Transverse colon (tissue), 4 donors: ENCODE measurements around the gene ATG9A. TPM values are rescaled to one million over a fixed set of nuclear protein-coding genes. Genes with fewer than 3 reads are reported as not detected.

Experiments
- DNase-seq: peaks from one replicate; pipeline ENCODE4 v3.0.0-alpha.2; 2019
- H3K27ac ChIP-seq, 4 donors: fragments of 200-600 bp; sonication (generic); 2 replicates each; pipeline ENCODE4 v1.5.1; 2016 to 2018; ENCODE audit warnings: inconsistent platforms in 4 of 4
- H3K27me3 ChIP-seq: fragments of 200-600 bp; sonication (generic); 2 replicates; pipeline ENCODE4 v1.5.1; 2017; ENCODE audit warnings: inconsistent platforms
- H3K36me3 ChIP-seq, 4 donors: fragments of 200-600 bp; sonication (generic); 2 replicates each; pipeline ENCODE4 v1.5.1; 2017 to 2019; ENCODE audit warnings: inconsistent platforms in 4 of 4
- H3K4me1 ChIP-seq, 4 donors: fragments of 200-600 bp; sonication (generic); 2 replicates each; pipeline ENCODE4 v1.5.1; 2017 to 2020; ENCODE audit warnings: inconsistent platforms in 4 of 4
- H3K4me3 ChIP-seq, 4 donors: fragments of 200-600 bp; sonication (generic); 1 replicate in 1 of 4; 2 replicates in 3 of 4; pipeline versions ENCODE4 v1.5.1 to v1.6.1; 2017 to 2019; ENCODE audit warnings: inconsistent platforms in 4 of 4
- H3K9me3 ChIP-seq, 2 donors: fragments of 200-600 bp; sonication (generic); 2 replicates each; pipeline ENCODE4 v1.5.1; 2017 to 2019; ENCODE audit warnings: inconsistent platforms in 2 of 2
- EP300 ChIP-seq: sonication (generic); formaldehyde crosslinking; IDR thresholded peaks from one replicate; pipeline ENCODE4 v1.6.1; 2017; ENCODE audit warnings: antibody characterized with exemption, low read depth
- POLR2A ChIP-seq: fragments of 450-650 bp; IDR thresholded peaks from one replicate; pipeline ENCODE4 v1.6.1; 2016; ENCODE audit warnings: antibody characterized with exemption, mild to moderate bottlenecking, moderate library complexity
- POLR2AphosphoS5 ChIP-seq, 3 donors: sonication (generic); formaldehyde crosslinking; IDR thresholded peaks; one replicate each; pipeline ENCODE4 v1.6.1; 2016; ENCODE audit warnings: antibody characterized with exemption in 3 of 3
- WGBS, 2 donors: methylation state at CpG; one replicate each; pipeline ENCODE4 v1.1.5; 2018; ENCODE audit warnings: low coverage in 1 of 2; 5-methylcytosine and 5-hydroxymethylcytosine counted together
- in situ Hi-C, 4 donors: fragments of 200-750 bp; cut with MboI; loops; one replicate each; pipeline versions ENCODE4 v1.15.0 to v1.15.1; 2017; ENCODE audit warnings: low sequenced_read_pairs in 3 of 4, low pct_ligation_motif_present in 1 of 4, low pct_unique_long_range_greater_than_20kb in 1 of 4
- intact Hi-C: fragments of 100-400 bp; cut with DNase I; formaldehyde crosslinking; loops from one replicate; pipeline ENCODE4 v1.15.1; 2023; ENCODE audit warnings: low total_unique reads
- total RNA-seq, 4 donors: library from RNA; depleted of rRNA; stranded (reverse); fragments of >200 nt; gene quantifications; one replicate each; pipeline ENCODE4 v1.1.0, GENCODE V29; 2016
- TF ChIP-seq, protein P1 (sequence below), 5 experiments: fragments of 200-600 bp in 3 of 5; fragments of 450-650 bp in 2 of 5; sonication (generic) in 3 of 5; IDR thresholded peaks; 1 replicate in 2 of 5; 2 replicates in 3 of 5; pipeline ENCODE4 v1.5.1; 2016 to 2017; ENCODE audit warnings: antibody characterized with exemption in 5 of 5, inconsistent platforms in 3 of 5, mild to moderate bottlenecking in 2 of 5, moderate library complexity in 1 of 5

The ATG9A gene
- total RNA-seq, 4 donors from 2014 or later = 73.2 to 243 (median 82.7) TPM

GRCh38 chr2:219221957-219222518 lies 7.4 kb downstream of the ATG9A start:
- H3K36me3 ChIP-seq = peaks cover 0 to 55% (median 25%) of the 10 kb centered on the region in 4 donors
- peaks cover 18 to 30% (median 27%) of the 10 kb centered on the region in 4 donors for H3K4me1 ChIP-seq
- H3K27ac ChIP-seq = no peak overlapping the region
- intact Hi-C loops = loop anchor here (10.0 kb wide), 2 partner anchors 57 to 73 kb away; partner anchors contain the start of gene NHEJ1
- DNase-seq = no peak
- in situ Hi-C loops = no loop called here
- no peaks in the 10 kb centered on the region for H3K27me3 ChIP-seq
- 92 to 93% methylated on average over 2 to 16 of the region's 16 CpGs for WGBS, 2 donors
- H3K9me3 ChIP-seq = no peaks in the 10 kb centered on the region
- TF ChIP-seq EP300 (no peak), POLR2A (no peak), POLR2AphosphoS5 (IDR thresholded peaks at IDR 0.05) (no peak)
- TF ChIP-seq, protein P1, sequence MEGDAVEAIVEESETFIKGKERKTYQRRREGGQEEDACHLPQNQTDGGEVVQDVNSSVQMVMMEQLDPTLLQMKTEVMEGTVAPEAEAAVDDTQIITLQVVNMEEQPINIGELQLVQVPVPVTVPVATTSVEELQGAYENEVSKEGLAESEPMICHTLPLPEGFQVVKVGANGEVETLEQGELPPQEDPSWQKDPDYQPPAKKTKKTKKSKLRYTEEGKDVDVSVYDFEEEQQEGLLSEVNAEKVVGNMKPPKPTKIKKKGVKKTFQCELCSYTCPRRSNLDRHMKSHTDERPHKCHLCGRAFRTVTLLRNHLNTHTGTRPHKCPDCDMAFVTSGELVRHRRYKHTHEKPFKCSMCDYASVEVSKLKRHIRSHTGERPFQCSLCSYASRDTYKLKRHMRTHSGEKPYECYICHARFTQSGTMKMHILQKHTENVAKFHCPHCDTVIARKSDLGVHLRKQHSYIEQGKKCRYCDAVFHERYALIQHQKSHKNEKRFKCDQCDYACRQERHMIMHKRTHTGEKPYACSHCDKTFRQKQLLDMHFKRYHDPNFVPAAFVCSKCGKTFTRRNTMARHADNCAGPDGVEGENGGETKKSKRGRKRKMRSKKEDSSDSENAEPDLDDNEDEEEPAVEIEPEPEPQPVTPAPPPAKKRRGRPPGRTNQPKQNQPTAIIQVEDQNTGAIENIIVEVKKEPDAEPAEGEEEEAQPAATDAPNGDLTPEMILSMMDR (IDR thresholded peaks at IDR 0.05) = no peak
- H3K4me3 ChIP-seq = no peak overlapping the region

DNA sequence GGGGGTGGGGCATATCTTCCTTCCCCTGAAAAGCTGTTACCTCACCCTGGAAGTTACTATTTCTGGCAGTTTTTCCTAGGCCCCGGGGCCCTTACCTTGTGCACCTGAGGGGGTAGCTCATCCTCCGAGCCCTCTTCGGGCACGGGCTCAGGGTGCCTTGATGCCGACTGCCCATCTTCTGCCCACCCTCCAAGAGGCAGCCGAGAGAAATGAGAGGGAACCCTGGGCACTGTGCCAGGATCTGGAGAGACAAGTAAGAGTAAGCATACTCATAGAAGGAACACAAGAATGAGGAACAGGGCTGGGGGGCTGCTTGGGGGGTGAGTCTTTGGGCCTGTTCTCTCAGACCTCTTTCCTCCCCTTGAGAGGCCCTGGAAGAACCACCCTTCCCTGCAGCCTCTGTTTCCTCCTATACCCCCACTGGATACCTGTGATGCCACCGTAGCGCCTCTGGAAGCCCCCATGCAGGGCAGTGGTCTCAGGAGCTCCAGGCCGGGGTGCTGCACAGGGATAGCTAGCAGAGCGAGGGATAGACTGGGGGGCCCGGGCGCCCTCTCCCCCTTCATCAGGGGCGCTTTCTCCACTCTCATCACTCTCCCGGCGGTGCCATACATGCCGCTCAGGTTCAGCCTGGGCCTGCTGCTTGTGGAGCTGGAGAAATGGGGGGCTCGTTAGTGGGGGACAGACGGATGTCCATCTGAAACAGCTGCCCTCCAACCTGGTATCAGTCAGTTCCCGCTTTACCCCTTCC lies 8.6 kb downstream of the ATG9A start:
- Histone ChIP-seq H3K4me1 (peaks cover 19 to 37% (median 30%) of the 10 kb centered on the region in 4 donors), H3K9me3 (no peaks in the 10 kb centered on the region), H3K4me3 (no peak overlapping the region), H3K36me3 (peaks cover 0 to 55% (median 24%) of the 10 kb centered on the region in 4 donors), H3K27ac (no peak overlapping the region), H3K27me3 (no peaks in the 10 kb centered on the region)
- in situ Hi-C loops = no loop called here
- WGBS, 2 donors = 93% methylated on average over 19 of the region's 19 CpGs; no CpG with 5 or more reads in 1 of the 2 donors
- TF ChIP-seq EP300 (no peak), POLR2A (no peak), POLR2AphosphoS5 (IDR thresholded peaks at IDR 0.05) (no peak)
- TF ChIP-seq, protein P1 (IDR thresholded peaks at IDR 0.05) = no peak
- intact Hi-C loops = loop anchor here (10.0 kb wide), 2 partner anchors 56 to 74 kb away; partner anchors contain the start of gene NHEJ1
- DNase-seq = no peak

GRCh38 chr2:219219784-219220532 lies 9.5 kb downstream of the ATG9A start:
- intact Hi-C loops (loop anchor here (10.0 kb wide), 2 partner anchors 55 to 75 kb away; partner anchors contain the start of gene NHEJ1), in situ Hi-C loops (loop anchor here in 1 of 4 donors (10.0 kb wide), 1 partner anchor 55 kb away; the partner anchor contains the start of gene NHEJ1)
- Histone ChIP-seq H3K36me3 (peaks cover 0 to 49% (median 20%) of the 10 kb centered on the region in 4 donors), H3K4me3 (no peak overlapping the region), H3K27me3 (no peaks in the 10 kb centered on the region), H3K4me1 (peaks cover 19 to 37% (median 30%) of the 10 kb centered on the region in 4 donors), H3K27ac (peak overlapping the region in 2 of 4 donors; percentile 94 to 98), H3K9me3 (no peaks in the 10 kb centered on the region)
- TF ChIP-seq, protein P1 (IDR thresholded peaks at IDR 0.05) = no peak
- no peak for TF ChIP-seq POLR2A
- no peak for TF ChIP-seq EP300
- TF ChIP-seq POLR2AphosphoS5 (IDR thresholded peaks at IDR 0.05) = no peak
- DNase-seq = no peak
- 91% methylated on average over 18 of the region's 18 CpGs; no CpG with 5 or more reads in 1 of the 2 donors for WGBS, 2 donors
